GF-D8 (cell line): ENCODE data around the gene HCN1.
"Not testable (repeated sequence)": the region's sequence is repeated elsewhere in the genome, so short reads cannot be mapped to it uniquely, and the experiment has no call there.

Experiments used
- DNase-seq: peaks from one replicate; lab custom pipeline; 2025; lab: John Stamatoyannopoulos, UW

Gene HCN1

GRCh38 chr5:45617859-45618416 is 78.2 kb downstream of the HCN1 start:
- DNase-seq, result no peak

- DNase-seq, result no peak
These were observed 86.5 kb downstream of the HCN1 start for GRCh38 chr5:45609661-45610060.

- no peak for DNase-seq
These were observed 92.1 kb downstream of the HCN1 start for GRCh38 chr5:45604092-45604491.

GRCh38 chr5:45601424-45601823 is 94.8 kb downstream of the HCN1 start:
- no peak for DNase-seq

GRCh38 chr5:45596320-45596719 is 99.9 kb downstream of the HCN1 start:
- DNase-seq, result no peak

GRCh38 chr5:45586001-45586400 is 110.2 kb downstream of the HCN1 start:
- not testable (repeated sequence) for DNase-seq

- DNase-seq, result no peak
These were observed 117.9 kb downstream of the HCN1 start for GRCh38 chr5:45578270-45578669.

- DNase-seq, result no peak
These were observed 127.4 kb downstream of the HCN1 start for GRCh38 chr5:45568813-45569212.

GRCh38 chr5:45542421-45542820 is 153.8 kb downstream of the HCN1 start:
- no peak for DNase-seq

GRCh38 chr5:45533663-45534062 is 162.5 kb downstream of the HCN1 start:
- no peak for DNase-seq

GRCh38 chr5:45532826-45533624 is 163.2 kb downstream of the HCN1 start:
- DNase-seq, result no peak

- DNase-seq, result no peak
These were observed 175.1 kb downstream of the HCN1 start for GRCh38 chr5:45521067-45521466.

- DNase-seq, result no peak
These were observed 183.7 kb downstream of the HCN1 start for GRCh38 chr5:45512521-45512920.

- no peak for DNase-seq
These were observed 186.8 kb downstream of the HCN1 start for GRCh38 chr5:45509371-45509770.

- no peak for DNase-seq
These were observed 188.0 kb downstream of the HCN1 start for GRCh38 chr5:45508135-45508534.

- DNase-seq, result no peak
These were observed 189.0 kb downstream of the HCN1 start for GRCh38 chr5:45507178-45507577.

- DNase-seq, result not testable (repeated sequence)
These were observed 197.2 kb downstream of the HCN1 start for GRCh38 chr5:45499006-45499405.

GRCh38 chr5:45491368-45491767 is 204.8 kb downstream of the HCN1 start:
- DNase-seq, result no peak

- DNase-seq, result no peak
These were observed 211.4 kb downstream of the HCN1 start for GRCh38 chr5:45484781-45485180.

- DNase-seq, result no peak
These were observed 242.1 kb downstream of the HCN1 start for GRCh38 chr5:45454114-45454513.

GRCh38 chr5:45444856-45445255 is 251.3 kb downstream of the HCN1 start:
- not testable (repeated sequence) for DNase-seq

- DNase-seq, result no peak
These were observed 255.7 kb downstream of the HCN1 start for GRCh38 chr5:45440466-45440865.

- no peak for DNase-seq
These were observed 258.4 kb downstream of the HCN1 start for GRCh38 chr5:45437752-45438151.
